Activated T-helper 9 cell treated with anti-CD3 and anti-CD28 coated beads, Interleukin-2, amount 50 U/mL, for 16 hours (primary cell): ENCODE results near the gene PIP5KL1.

Experiments used
- DNase-seq: peaks from one replicate; pipeline ENCODE4 v3.0.0-alpha.2; 2020; ENCODE audit warnings: low read depth

Gene PIP5KL1

DNA sequence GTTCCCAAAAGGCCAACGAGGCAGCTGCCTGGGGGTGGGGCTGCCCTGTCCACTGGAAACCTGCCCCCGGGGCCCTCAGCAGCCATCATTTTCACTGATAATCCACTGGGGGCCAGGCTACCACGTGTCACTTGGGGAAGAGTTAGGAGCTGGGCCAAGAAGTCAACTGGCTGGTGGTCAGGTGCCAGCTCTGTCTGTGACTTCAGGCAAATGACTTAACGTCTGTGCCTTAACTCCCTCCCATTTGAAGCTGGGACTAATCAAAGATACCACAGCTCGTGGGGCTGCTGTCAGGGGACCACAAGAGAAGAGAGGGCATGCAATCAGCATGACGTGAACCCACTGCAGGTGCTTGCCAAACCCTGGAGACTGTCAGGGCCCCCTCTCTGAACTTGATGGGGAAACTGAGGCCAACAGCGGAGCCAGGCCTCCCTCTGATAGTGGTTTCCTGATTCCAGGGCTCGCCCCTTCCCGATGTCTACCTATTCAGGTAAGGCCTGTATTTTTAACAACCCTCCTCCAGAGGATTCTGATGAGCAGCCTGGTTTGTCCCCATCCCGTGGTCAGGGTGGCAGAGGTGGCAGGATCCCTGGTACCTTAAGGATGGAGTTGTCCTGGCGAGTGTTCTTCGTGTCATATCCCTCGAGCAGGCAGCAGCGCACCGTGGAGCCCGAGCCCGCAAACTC, 19.4 kb upstream of the PIP5KL1 start:
- DNase-seq: no peak

DNA sequence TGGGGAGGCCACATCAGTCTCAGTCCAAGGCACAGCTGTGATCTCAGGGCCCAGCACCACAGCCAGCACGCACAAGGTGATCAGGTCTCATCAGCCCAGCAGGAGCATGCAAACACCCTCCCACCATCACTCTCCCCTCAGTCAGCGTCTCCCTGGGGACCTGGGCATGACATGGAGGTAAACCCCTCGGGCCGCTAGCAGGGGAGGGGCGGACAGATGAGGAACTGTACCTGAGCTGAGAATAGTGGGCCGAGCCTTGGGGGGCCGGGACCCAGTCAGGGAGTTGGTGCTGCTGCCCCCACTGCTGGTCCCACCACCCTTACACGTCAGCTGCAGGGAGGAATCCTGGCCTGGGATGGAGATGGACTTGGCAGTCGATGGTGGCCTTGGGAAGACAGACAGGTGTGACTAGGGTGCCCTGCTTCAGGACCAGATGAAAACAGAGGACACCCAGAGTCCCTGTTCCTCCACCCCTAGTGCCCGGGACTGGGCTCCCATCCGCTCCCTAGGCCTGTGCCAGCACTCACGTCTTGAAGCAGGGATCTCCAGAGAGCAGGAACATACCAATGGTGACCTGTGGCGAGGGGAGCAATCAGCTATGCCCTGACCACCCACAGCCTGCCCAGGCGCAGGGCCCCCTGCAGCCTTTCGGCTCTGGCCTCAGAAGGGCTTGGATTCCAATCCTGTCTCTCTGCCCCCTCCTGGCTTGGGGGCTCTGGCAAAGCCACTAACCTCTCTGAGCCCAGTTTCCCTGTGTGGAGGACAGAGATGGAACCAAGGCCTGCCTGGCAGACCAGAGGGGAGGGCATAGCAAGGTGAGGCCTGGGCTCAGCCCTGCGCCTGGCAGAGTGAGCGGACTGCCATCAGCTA, 17.5 kb upstream of the PIP5KL1 start:
- no peak for DNase-seq

DNA sequence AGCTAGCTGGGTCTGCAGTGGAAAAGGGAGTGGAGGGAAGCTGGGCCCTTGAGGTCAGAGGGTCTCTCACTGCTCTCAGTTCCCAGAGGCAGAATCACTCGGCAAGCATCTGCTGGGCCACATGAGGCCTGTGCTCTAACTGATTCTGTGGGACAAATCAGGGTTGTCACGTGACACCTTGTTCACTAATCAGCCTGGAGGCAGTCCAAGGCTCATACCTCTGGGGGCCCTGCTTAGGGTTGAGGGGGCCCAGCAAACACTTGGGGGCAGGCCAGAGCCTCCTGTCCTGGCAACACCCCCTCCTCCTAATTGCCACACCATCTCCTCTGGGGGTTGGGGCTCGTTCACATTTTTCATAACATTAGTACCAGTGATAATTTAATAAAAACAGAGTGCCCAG, 16.2 kb upstream of the PIP5KL1 start:
- DNase-seq: no peak

DNA sequence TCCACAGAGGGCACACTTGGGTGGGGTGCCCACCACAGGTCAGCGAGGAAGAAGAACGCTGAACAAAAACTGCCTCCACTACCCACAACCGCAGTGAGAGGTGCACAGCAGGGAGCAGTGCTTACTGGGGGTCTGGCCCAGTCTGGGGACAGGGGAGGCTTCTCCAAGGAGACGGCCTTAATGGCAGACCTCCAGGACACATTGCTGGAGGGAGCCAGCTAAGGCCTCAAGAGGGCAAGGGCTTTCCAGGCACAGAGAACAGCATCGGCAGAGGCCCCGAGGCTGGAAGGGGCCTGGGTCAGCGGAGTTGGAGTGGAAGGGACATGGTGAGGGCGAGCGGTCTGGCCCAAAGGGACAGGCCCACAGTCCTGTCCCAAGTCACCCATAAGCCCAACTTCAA, 15.4 kb upstream of the PIP5KL1 start:
- DNase-seq: no peak

DNA sequence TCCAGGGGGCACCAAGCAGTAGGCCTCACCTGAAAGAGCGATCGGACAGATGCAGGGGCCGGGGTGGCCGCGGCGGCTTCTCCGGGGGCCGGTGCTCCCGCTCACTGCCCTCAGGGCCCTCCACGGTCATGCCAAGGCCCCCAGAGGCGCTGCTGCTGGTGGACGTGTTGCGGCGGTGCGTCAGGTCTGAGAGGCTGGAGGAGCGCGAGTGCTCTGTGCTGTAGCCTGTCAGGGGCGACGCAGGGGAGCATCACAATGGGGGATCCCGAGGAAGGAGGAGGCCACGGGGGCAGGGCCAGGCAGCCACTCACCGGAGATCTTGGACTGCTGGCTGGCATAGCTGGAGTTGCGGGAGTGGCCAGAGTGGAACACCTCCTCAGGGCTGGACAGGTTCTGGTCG, 14.8 kb upstream of the PIP5KL1 start:
- no peak for DNase-seq

DNA sequence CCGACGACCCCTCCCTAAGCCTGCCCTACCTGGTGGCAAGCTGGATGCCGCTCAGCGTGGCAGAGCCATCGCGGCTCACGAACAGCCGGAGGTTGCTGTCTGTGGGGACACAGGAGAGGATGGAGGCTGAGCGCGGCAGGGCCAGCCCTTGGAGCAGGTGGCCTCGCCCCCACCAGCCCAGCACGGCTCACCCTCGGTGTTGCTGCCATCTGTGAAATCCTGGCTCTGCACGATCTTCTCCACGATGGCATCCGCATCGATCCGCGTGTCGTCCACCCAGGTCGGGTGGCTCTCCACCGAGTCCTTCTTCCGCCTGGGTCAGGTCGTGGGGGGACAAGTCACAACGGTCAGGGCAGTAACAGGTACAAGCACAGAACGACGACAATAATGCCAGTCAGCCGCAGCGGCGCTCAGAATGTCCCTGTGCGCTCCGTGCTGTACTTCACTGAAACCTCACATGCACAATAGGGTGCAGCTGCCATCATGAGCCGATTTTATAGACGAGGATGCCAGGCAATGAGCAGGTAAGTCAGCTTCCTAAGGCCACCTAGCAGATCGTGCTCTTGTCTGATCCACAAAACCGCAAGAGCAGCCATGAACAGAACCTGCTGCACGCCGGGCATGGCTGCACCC, 14.1 kb upstream of the PIP5KL1 start:
- no peak for DNase-seq

DNA sequence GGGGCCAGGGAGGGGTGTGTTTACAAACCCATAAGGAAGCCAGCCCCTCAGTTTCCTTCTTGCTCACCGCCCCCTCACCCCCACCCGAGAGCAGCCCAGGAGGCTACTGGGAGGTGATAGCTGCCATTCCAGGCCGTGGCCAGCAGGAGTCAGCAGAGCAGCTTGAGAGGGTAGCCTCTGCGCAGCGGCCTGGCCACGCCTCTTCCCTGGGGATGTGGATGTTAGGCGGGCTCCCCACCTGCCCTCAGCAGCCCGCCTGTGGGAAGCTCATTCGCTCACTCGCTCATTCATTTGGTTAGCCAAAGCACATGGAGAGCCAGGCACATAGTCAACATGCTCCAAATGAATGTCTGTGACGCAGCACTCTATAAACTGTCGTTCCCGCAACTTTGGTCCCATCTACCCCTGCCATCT, 13.2 kb upstream of the PIP5KL1 start:
- peak; percentile 67 for DNase-seq

DNA sequence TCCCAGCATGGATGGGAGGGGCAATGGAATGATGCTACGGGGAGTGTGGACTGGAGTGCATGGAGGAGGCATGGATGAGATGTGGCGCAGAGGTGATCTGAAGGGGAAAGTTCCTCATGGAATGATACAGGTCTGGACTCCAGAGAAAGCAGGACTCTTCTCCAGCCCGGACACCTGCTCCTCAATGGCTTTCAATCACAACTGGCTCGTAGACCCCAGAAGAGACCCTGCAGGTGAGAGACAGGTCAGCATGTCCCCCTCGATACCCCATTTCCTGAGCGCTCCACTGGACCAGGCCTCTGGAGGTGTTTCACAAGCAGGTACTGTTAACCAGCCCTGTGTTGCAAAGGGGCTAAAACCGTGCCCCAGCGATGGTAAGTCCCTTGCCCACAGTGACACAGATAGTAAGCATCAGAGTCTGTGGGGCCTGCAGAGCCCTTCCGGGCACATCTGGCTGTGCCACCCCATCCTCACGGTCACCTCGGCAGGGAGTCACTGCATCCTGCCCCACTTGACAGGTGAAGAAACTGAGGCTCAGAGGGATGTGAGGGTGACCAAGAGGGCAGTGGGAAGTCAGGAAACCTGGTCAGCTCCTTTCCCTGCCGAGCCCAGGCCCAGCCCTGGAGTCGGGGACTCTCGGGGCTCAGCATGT, 12.6 kb upstream of the PIP5KL1 start:
- no peak for DNase-seq

DNA sequence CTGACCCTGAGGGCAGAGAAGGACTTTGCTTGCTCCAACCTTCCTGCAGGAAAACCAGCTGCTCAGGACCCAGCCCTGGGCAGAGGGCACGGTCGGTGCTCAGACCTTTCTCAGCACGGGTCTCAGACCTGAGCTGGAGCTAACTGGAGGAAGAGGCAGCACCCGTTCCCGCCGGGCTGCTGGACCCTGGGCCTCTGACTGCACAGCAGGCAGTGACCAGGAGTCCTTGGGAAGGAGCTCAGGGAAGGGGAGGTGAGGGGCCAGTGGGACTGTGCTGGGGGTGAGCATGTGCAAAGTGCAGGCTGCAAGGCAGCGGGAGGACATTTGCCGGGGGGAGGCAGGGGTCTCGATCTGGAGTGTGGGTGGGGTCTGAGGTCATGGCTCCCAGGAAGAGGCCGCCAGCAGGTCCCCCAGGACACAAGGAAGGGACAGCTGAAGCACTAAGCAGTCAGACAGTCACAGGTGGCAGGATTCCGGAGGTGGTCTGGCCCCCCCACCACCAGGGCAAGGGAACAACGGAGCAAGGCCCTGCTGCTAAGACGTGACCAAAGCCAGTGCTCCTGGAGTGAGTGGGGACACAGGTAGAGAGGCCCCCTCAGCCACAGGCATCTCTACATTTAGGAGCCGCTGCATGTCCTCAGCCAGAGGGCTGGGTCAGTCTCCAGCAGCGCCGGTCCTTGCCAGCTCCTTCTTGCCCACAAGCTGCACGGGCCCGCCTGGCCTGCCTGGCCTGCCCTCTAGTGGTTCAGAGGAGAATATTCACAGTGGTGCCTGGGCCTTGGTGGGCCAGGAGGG, 11.8 kb upstream of the PIP5KL1 start:
- DNase-seq: no peak

DNA sequence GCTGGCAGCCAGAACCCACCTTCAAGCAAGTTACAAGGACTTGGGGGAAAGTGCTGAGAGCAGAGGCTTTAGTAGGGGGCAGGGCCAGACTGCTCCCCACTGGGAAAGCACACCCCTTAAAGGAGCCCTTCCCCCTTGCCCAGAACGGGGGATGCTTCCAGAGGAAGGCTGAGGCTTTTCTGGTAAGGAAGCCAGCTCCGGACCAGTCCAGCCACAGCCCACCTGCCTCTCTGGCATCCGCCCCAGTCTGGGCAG, 11.3 kb upstream of the PIP5KL1 start:
- no peak for DNase-seq

DNA sequence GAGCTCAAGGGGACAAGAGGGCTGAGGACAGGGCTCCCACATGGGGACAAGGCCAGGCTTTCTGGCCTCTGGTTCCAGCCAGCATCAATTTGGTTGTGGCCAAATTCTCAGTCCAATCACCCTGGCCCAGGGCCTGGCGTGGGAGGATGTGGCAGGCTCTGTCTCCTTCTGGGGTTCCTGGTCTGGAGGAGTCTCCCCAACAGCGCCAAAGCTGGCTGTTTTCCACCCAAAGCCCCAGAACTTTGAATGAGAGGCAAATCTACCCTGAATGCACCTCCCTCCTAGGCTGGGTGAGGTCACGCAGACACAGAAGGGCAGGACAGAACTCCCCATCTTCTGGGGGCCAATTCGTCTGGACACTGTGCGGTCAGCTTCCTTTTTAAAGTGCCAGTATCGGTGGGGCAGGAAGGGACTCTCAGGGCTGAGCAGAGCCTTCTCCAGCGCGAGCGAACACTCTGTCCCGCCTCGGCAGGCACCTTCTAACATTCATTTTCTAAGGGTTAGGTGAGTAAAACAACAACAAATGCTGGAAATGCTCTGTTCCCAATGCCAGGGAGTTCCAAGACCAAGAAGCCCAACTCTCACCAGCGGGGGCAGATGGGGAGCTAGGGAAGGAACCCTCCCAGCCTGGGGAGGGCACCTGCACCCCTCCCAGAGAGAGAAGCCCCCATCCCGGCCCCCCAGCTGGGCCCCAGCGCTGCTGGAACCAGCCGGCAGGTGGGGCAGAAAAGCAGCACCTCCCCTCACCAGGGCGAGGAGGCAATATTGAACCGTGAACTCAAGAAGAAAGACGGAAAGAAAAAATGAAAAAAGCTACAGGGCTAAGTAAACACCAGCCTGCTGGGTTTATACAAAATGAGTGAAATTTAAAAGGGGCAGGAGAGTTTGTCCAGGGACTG, 10.7 kb upstream of the PIP5KL1 start:
- DNase-seq: no peak

DNA sequence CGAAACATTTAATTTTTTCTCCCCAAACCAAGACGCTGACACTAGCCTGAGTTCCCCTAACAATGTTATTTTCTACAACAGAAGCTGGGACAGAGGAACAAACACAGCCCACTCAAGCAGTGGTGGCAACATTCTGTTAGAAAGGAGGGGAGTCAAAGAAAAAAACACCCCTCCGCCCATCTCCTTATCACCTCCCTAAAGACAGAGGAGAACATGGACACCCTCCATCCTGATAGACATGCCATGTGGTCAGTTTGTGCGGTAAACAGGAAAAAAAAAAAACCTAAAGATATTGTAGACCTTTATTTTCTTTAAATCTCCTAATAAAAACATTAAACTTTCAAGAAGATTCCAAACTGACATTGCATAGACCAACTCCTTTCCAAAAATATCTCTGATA, 10.0 kb upstream of the PIP5KL1 start:
- no peak for DNase-seq

DNA sequence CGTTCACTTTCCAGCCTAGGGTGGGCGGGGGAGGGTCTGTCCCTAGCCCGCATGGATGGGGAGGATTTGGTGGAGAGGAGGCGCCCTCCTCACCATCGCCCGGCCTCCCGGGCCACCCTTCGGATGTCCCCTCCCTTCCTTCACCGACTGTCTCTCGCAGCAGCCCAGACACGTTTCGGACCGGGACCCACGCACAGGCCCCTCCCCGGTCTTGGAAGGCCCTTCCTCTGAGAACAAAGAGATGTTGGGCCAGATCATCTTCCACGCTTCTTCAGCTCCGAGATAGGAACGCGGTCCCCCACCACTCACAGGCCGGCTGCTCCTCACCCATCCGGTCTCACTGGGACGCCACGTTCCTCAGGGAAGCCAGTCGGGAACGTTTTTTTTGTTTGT, 7.7 kb upstream of the PIP5KL1 start:
- no peak for DNase-seq

DNA sequence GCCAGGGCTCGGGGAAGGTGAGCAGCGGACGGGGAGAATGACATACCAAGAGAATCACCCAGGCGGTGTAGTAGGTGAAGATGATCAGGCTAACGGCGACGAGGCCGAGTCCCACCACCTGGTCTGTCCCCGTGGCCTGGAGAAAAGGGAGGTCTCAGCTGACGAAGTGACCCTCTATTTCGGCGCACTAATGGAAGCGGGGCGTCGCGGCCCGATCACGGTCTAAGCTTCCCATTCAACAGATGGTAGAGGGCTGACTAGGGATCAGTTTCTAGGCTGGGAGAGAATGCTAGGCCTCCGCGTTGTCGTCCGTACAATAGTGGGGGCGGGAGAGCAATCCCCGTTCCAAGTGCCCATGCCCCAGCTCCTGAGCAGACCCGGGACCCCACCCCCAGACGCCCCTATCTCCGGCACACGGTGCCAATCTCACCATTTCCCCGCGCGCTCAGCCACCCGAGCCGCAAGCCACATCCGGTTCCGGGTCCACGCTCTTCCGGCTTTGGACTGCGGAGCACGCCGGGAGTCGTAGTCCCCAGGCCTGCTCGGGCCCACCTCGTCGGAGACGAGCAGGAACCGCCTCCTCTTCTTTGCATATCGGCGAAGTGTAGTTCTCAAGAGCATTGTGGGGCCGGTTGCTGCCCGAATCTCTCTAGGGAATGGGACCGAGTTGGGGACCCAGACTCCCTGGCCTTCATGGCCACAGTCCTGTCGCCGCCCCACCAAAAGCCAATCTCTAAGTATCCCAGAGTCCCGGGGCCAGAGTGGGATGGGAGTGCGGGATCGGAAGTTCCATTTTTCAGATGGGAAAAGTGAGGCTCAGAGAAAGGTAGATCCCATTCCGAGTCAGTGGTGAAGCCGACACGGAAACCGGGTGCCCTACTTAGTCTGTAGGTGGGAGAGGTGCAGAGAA, 7.1 kb upstream of the PIP5KL1 start, which contains the start of gene DPM2:
TSS of gene DPM2 (minus strand) at position 467 of the 910 bp plus-strand sequence. CDS start at position 433, 34 bp downstream.
- peak; percentile 80 for DNase-seq

DNA sequence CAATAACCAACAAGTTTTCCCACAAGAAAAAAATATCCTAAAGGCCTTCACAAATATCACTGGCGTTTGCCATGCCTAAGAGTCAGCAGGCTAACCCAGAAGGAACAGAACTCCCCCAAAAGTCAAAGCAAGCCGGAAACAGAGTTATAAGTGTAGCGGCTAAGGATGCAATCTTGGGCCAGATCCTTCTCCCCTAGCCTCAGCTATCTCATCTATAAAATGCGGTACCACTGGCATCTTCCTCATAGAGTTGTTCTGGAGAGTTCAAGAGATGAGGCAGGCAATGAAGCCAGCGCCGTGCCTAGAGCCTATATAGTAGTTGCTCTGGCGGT, 6.4 kb upstream of the PIP5KL1 start:
- no peak for DNase-seq

DNA sequence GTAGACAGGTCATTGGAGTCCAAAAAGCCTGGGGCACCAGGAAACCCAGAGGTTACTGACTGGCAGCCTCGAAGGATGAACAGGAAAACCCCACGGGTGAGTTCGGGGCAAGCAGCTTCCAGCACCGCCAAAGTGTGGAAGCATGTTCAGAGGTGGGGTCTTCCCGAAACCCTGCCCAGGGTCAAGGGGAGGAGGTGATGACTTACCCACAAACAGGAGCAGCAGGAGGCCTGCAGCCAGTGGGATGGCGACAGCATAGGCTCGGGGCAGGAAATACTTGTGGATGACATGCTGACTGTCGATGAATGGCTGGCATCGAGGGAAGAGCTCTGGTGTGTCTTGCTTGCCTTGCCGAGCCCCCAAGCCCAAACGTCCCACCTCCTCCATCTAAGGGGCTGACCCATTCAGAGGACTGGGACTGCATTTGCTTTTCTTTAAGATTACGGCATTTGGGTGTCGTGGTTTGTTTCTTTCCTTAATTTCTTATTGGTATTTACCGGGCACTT, 5.8 kb upstream of the PIP5KL1 start:
- no peak for DNase-seq

DNA sequence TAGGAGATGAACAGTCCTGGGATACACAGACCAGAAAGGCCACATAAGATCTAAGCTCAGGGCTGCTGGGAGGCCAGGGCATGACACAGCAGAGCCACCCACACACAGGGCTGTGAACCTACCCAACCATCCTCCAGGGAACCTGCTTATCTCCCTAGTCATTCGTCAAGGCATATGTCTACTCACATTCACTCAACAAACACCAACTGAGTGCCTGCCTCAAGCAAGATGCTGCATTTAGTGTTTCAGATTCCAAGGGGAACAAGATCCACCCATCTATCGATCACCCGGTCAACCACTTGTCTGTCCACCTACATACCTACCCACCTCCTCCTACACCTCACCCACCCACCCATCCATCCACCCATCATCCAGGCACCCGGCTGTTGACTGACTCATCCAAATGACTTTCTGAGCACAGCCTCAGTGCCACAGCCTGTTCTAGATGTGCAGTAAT, 5.2 kb upstream of the PIP5KL1 start:
- no peak for DNase-seq

DNA sequence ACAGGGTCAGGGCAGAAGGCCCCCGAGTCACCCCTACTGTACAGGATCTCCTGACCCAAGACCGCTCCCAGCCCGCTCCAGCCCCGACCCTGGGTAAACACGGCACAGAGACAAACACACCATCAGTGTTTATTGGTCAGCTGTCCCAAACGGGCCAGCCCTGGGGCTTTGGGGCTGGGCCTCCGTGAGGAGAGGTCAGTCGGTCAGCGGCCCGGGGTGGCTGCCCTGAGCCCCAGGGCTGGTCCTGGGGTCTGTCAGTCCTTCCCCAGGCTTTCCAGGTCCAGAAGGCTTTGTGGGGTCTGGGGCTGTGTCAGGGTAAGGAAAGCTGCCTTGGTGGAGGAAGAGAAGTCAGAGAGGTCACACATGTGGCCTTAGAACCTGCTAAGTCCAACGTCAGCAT, 4.4 kb upstream of the PIP5KL1 start:
- DNase-seq: no peak

DNA sequence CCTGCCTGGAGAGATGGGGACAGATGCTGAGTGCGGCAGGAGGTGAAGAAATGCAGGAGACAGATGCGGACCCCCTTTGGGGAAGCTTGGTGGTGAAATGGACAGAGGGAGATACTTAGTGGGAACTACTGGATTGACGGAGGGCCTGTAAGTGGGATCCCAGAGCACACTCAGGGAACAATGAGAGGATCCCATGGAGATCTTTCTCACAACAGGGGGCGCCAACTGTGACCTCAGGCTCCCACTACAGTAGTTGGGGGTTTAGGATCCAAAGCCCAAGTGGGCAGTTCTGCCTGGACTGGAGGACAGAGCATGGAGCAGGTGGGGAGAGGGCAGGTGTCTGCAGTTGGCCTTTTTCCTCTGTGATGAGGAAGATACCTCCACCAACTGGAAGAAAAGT, 3.7 kb upstream of the PIP5KL1 start:
- no peak for DNase-seq
